PC-3 (cell line): ENCODE data around the gene CMTM4. TPM values are rescaled to one million over a fixed set of nuclear protein-coding genes. Genes with fewer than 3 reads are reported as not detected.

Source experiments
- ATAC-seq: fragments of 200-7000 bp; cut with Tn5 transposase; 2 replicates; pipeline ENCODE4 v1.9.1; 2020; ENCODE audit warnings: mild to moderate bottlenecking, moderate library complexity
- BruUV-seq: library from RNA; stranded (reverse); fragments of 400-500 nt; replicated peaks from 2 replicates; lab custom pipeline; 2021; lab: Mats Ljungman, UMichigan
- CTCF ChIA-PET: fragments of 300-600 bp; sonication (Branson Sonifier 250); formaldehyde crosslinking; loops from one replicate; lab custom pipeline; 2022; ENCODE audit warnings: antibody characterized with exemption; lab: Charles Lee
- POLR2A ChIA-PET: fragments of 300-600 bp; sonication (Branson Sonifier 250); formaldehyde crosslinking; loops from one replicate; lab custom pipeline; 2022; ENCODE audit warnings: antibody characterized with exemption; ENCODE audit not compliant: unreplicated experiment; lab: Charles Lee
- DNase-seq: peaks from one replicate; pipeline ENCODE4 v3.0.0-alpha.2; 2015
- H2AFZ ChIP-seq: fragments of 300-600 bp; sonication (generic); 2 replicates; pipeline ENCODE4 v1.6.0; 2016; ENCODE audit warnings: antibody characterized with exemption, low read length
- H3F3A ChIP-seq: fragments of 300-600 bp; sonication (generic); one replicate; pipeline ENCODE4 v1.6.0; 2017; ENCODE audit warnings: antibody characterized with exemption, low read length, control low read depth, mild to moderate bottlenecking; ENCODE audit not compliant: unreplicated experiment
- H3K27ac ChIP-seq: fragments of 300-600 bp; sonication (generic); 2 replicates; pipeline ENCODE4 v1.5.1; 2016; ENCODE audit warnings: mild to moderate bottlenecking, low read length
- H3K27me3 ChIP-seq: fragments of 300-600 bp; sonication (generic); 2 replicates; pipeline ENCODE4 v1.6.1; 2016; ENCODE audit warnings: low read length, mixed read lengths
- H3K36me3 ChIP-seq: fragments of 300-600 bp; sonication (generic); 2 replicates; pipeline ENCODE4 v1.6.1; 2016; ENCODE audit warnings: low read depth, mixed run types, low read length, mixed read lengths
- H3K4me1 ChIP-seq: fragments of 300-600 bp; sonication (generic); 2 replicates; pipeline ENCODE4 v1.5.1; 2016; ENCODE audit warnings: low read length; ENCODE audit not compliant: insufficient read depth
- H3K4me2 ChIP-seq: fragments of 300-600 bp; sonication (generic); 2 replicates; pipeline ENCODE4 v1.6.0; 2016; ENCODE audit warnings: low read length
- H3K4me3 ChIP-seq: fragments of 300-600 bp; sonication (generic); 2 replicates; pipeline ENCODE4 v1.5.1; 2016; ENCODE audit warnings: mild to moderate bottlenecking, low read length, mixed read lengths
- H3K79me2 ChIP-seq: fragments of 300-600 bp; sonication (generic); 2 replicates; pipeline ENCODE4 v1.6.1; 2017; ENCODE audit warnings: low read length, mixed read lengths
- H3K9ac ChIP-seq: fragments of 300-600 bp; sonication (generic); 2 replicates; pipeline ENCODE4 v1.6.0; 2016; ENCODE audit warnings: mild to moderate bottlenecking, low read length
- H3K9me2 ChIP-seq: fragments of 300-600 bp; sonication (generic); replicated peaks from 2 replicates; pipeline ENCODE4 v1.6.1; 2016; ENCODE audit warnings: mixed run types, low read length, mixed read lengths
- H3K9me3 ChIP-seq: fragments of 300-600 bp; sonication (generic); 2 replicates; pipeline ENCODE4 v1.6.1; 2016; ENCODE audit warnings: low read length, mixed read lengths
- H4K20me1 ChIP-seq: fragments of 300-600 bp; sonication (generic); 2 replicates; pipeline ENCODE4 v1.6.1; 2016; ENCODE audit warnings: low read length, mixed read lengths
- CTCF ChIP-seq: fragments of 300-600 bp; sonication (generic); conservative IDR thresholded peaks from 2 replicates; pipeline ENCODE4 v1.5.1; 2017; ENCODE audit warnings: antibody characterized with exemption, low read depth, mild to moderate bottlenecking, low read length
- EZH2 ChIP-seq: fragments of 300-600 bp; sonication (generic); IDR thresholded peaks from one replicate; pipeline ENCODE4 v1.6.1; 2017; ENCODE audit warnings: antibody characterized with exemption, mild to moderate bottlenecking, low read length; ENCODE audit not compliant: unreplicated experiment
- EZH2phosphoT487 ChIP-seq: fragments of 300-600 bp; sonication (generic); IDR thresholded peaks from 2 replicates; pipeline ENCODE4 v1.6.1; 2018; ENCODE audit warnings: mild to moderate bottlenecking, antibody characterized with exemption, low read length, borderline replicate concordance
- intact Hi-C: fragments of 100-400 bp; cut with micrococcal nuclease; formaldehyde crosslinking; loops from 2 replicates; pipeline ENCODE4 v1.9.0; 2023
- total RNA-seq: library from RNA; depleted of rRNA; stranded (reverse); fragments of >200 nt; gene quantifications from 2 replicates; pipeline ENCODE4 v1.2.3, GENCODE V29; 2014

The CMTM4 gene
- total RNA-seq, 1 experiment from 2014 or later = 16.9 TPM

- no peak for DNase-seq
- H3K27ac ChIP-seq = no peak overlapping the region
- intact Hi-C loops = loop anchor here (10.0 kb wide), 1 partner anchor 85 kb away; the partner anchor contains the start of gene CMTM3
- H3F3A ChIP-seq = no peaks in the 10 kb centered on the region
- CTCF ChIA-PET = no interaction called here
- BruUV-seq = no TSS peak
- H4K20me1 ChIP-seq = 0 out of 2 replicates have a peak, but pooled peaks cover 6% of the 10 kb centered on the region
- TF ChIP-seq EZH2phosphoT487 = no peak
- no peak for TF ChIP-seq CTCF
- no peak for TF ChIP-seq EZH2
- peaks cover 33% of the 10 kb centered on the region for H3K4me1 ChIP-seq
- no peaks in the 10 kb centered on the region for H3K9me3 ChIP-seq
- no peaks in the 10 kb centered on the region for H3K9me2 ChIP-seq
- no peak overlapping the region for H3K4me2 ChIP-seq
- no peak for ATAC-seq
- POLR2A ChIA-PET = interaction anchor here (0.6 kb wide), 1 partner anchor 39 kb away, joined by 3 read pairs; no protein-coding TSS in a partner anchor
- H3K9ac ChIP-seq = no peak overlapping the region
- H2AFZ ChIP-seq = no peak overlapping the region
- no peaks in the 10 kb centered on the region for H3K36me3 ChIP-seq
- H3K27me3 ChIP-seq = no peaks in the 10 kb centered on the region
- peaks cover 83% of the 10 kb centered on the region for H3K79me2 ChIP-seq
- no peak overlapping the region for H3K4me3 ChIP-seq
Measured at GRCh38 chr16:66690106-66690847, 6.3 kb downstream of the CMTM4 start.

- H3K4me3 ChIP-seq = no peak overlapping the region
- H3K9me3 ChIP-seq = no peaks in the 10 kb centered on the region
- TF ChIP-seq EZH2phosphoT487 (no peak), CTCF (no peak), EZH2 (no peak)
- no peaks in the 10 kb centered on the region for H3K9me2 ChIP-seq
- peaks cover 25% of the 10 kb centered on the region for H3K4me1 ChIP-seq
- ChIA-PET POLR2A (no interaction called here), CTCF (no interaction called here)
- ATAC-seq = no peak
- no peak overlapping the region for H2AFZ ChIP-seq
- no peak overlapping the region for H3K9ac ChIP-seq
- DNase-seq = no peak
- H4K20me1 ChIP-seq = no peaks in the 10 kb centered on the region
- no peak overlapping the region for H3K4me2 ChIP-seq
- peaks cover 73% of the 10 kb centered on the region for H3K79me2 ChIP-seq
- BruUV-seq = no TSS peak
- H3F3A ChIP-seq = no peaks in the 10 kb centered on the region
- H3K27me3 ChIP-seq = no peaks in the 10 kb centered on the region
- no peak overlapping the region for H3K27ac ChIP-seq
- intact Hi-C loops = no loop called here
- no peaks in the 10 kb centered on the region for H3K36me3 ChIP-seq
Measured at GRCh38 chr16:66689282-66689681, 7.3 kb downstream of the CMTM4 start.
